OCI-LY3 (cell line): ENCODE results near the gene ZMAT5.

ENCODE experiments used
- EZH2phosphoT487 ChIP-seq: fragments of 200-600 bp; shearing (Covaris generic); IDR thresholded peaks from 2 replicates; pipeline ENCODE4 v1.6.1; 2018; ENCODE audit warnings: antibody characterized with exemption, mixed run types, low read depth
- TF ChIP-seq, protein P1 (sequence below): fragments of 200-600, 300-600 bp; sonication (generic); IDR thresholded peaks from 2 replicates; pipeline ENCODE4 v1.5.1; 2014; ENCODE audit warnings: antibody characterized with exemption, low read length, low read depth

DNA sequence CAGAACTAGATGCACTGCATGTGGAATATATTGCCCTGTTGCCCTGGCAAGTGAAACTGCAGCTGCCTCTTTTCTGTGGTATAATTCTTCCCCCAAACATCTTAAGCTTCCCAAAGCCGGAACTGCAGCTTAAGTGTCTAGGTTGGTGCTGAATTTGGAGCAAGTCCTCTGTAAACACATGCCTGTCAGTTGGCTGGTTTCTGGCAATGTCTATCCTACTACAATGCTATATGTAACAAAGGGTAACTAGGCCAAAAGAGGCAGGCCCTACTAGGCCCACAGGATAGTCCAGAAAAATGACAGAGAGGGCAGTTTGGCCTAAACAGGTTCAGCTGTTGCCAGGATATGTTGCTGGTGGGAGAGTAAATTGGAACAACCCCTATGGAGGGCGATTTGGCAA lies 43.4 kb upstream of the ZMAT5 start:
- TF ChIP-seq, protein P1, sequence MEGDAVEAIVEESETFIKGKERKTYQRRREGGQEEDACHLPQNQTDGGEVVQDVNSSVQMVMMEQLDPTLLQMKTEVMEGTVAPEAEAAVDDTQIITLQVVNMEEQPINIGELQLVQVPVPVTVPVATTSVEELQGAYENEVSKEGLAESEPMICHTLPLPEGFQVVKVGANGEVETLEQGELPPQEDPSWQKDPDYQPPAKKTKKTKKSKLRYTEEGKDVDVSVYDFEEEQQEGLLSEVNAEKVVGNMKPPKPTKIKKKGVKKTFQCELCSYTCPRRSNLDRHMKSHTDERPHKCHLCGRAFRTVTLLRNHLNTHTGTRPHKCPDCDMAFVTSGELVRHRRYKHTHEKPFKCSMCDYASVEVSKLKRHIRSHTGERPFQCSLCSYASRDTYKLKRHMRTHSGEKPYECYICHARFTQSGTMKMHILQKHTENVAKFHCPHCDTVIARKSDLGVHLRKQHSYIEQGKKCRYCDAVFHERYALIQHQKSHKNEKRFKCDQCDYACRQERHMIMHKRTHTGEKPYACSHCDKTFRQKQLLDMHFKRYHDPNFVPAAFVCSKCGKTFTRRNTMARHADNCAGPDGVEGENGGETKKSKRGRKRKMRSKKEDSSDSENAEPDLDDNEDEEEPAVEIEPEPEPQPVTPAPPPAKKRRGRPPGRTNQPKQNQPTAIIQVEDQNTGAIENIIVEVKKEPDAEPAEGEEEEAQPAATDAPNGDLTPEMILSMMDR: no peak
- TF ChIP-seq EZH2phosphoT487: no peak
